Stimulated activated effector memory CD8-positive, alpha-beta T cell treated with anti-CD3 and anti-CD28 coated beads, Interleukin-12 subunit alpha, Interleukin-12 subunit beta, amount 100 ng/mL, for 72 hours (primary cell): ENCODE results near the gene DAPK1.
A peak's percentile ranks its signal among the peaks of the same experiment; 100 is the strongest.

Source experiments
- ATAC-seq: fragments of 150-1000 bp; cut with Tn5 transposase; 2 replicates; pipeline ENCODE4 v1.10.0; 2021
- DNase-seq, 2 donors: peaks; one replicate each; pipeline ENCODE4 v3.0.0; 2021 to 2022; ENCODE audit warnings: low spot score in 2 of 2
- H3K27ac Mint-ChIP-seq: one replicate; pipeline ENCODE4 v1.8.0; 2022; ENCODE audit warnings: mild to moderate bottlenecking, mixed read lengths
- H3K36me3 Mint-ChIP-seq: one replicate; pipeline ENCODE4 v1.8.0; 2022; ENCODE audit warnings: mild to moderate bottlenecking, mixed read lengths
- H3K4me1 Mint-ChIP-seq: one replicate; pipeline ENCODE4 v1.8.0; 2022; ENCODE audit warnings: mixed read lengths
- H3K4me3 Mint-ChIP-seq: one replicate; pipeline ENCODE4 v1.8.0; 2022; ENCODE audit warnings: mild to moderate bottlenecking, mixed read lengths
- H3K9me3 Mint-ChIP-seq: one replicate; pipeline ENCODE4 v1.8.0; 2022; ENCODE audit warnings: mixed read lengths

DAPK1 gene

DNA sequence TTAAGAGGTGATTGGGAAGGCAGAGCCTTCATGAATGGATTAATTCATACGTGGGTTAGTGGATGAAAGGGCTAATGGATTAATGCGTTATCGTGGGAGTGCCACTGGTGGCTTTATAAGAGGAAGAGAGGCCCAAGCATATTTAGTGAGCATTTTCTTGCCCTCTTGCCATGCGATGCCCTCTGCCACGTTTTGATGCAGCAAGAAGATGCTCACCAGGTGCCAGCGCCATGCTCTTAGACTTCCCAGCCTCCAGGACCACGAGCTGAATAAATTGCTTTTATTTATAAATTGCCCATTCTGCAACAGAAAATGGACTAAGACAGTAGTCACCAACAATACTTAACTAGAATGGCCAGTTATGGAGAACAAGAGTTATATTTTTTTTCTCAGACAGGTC, 24.2 kb downstream of the DAPK1 start:
- no peak overlapping the region for H3K4me3 Mint-ChIP-seq
- H3K27ac Mint-ChIP-seq = no peak overlapping the region

GRCh38 chr9:87524061-87524460, 26.4 kb downstream of the DAPK1 start:
- Mint-ChIP-seq H3K27ac (no peak overlapping the region), H3K4me1 (no peaks in the 10 kb centered on the region), H3K4me3 (no peak overlapping the region), H3K36me3 (no peaks in the 10 kb centered on the region), H3K9me3 (no peaks in the 10 kb centered on the region)
- DNase-seq (no peak), ATAC-seq (no peak)

More for the DNA sequence above, 24.2 kb downstream of the DAPK1 start:
- DNase-seq (no peak), ATAC-seq (no peak)
- Mint-ChIP-seq H3K4me1 (no peaks in the 10 kb centered on the region), H3K9me3 (no peaks in the 10 kb centered on the region), H3K36me3 (no peaks in the 10 kb centered on the region)

DNA sequence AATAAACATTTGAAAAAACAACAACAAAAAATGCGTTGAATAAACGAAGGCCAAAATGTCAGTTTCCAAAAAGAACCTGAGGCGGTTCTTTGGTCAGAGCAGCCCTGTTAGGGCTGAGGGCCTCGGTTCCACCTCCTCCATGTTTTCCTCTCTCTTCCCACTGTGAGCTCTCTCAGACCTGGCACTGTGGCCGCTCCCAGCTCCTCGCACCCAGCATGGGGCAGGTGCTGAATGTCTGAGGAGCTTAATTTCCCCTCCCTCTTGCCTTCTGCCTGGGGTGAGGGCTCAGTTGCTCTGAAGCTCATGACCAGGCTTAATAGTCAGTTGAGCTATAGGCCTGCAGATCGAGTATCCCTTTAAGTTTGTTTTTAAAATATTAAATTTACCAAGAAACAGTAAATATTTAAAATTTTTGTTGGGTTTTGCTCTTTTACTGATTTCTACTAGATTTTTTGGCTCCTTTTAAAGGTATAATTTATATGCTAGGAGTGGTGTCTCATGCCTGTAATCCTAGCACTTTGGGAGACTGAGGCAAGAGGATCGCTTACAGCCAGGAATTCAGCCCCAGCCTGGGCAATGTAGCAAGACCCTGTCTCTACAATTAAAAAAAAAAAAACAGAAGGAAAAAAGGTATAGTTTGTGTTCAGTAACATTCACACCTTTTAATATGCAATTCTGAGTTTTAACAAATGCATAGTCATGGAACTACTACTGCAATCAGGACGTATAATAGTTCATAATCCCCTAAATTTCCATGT, 28.1 kb downstream of the DAPK1 start:
- no peaks in the 10 kb centered on the region for H3K9me3 Mint-ChIP-seq
- no peak overlapping the region for H3K4me3 Mint-ChIP-seq
- ATAC-seq (no peak), DNase-seq (no peak)
- H3K36me3 Mint-ChIP-seq = no peaks in the 10 kb centered on the region
- H3K4me1 Mint-ChIP-seq = no peaks in the 10 kb centered on the region
- H3K27ac Mint-ChIP-seq = no peak overlapping the region

GRCh38 chr9:87527211-87527916, 29.7 kb downstream of the DAPK1 start:
- Mint-ChIP-seq H3K4me3 (no peak overlapping the region), H3K4me1 (no peaks in the 10 kb centered on the region), H3K36me3 (no peaks in the 10 kb centered on the region), H3K27ac (no peak overlapping the region), H3K9me3 (no peaks in the 10 kb centered on the region)
- no peak for ATAC-seq
- DNase-seq = no peak

DNA sequence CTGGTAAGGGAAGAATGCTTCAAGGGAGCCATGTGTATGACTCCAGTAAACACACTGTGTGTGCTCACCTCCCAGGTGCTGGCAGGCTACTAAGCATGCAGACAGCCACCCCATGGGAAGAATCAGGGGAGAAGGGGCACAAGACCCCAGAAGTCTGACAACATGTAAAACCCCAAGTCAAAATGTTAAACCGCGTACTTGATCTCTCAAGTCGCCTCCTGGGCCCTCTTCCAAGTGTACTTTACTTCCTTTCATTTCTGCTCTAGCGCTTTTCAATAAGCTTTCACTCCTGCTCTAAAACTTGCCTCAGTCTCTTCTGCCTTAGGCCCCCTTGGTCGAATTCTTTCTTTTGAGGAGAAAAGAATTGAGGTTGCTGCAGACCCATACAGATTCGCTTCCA, 31.3 kb downstream of the DAPK1 start:
- Mint-ChIP-seq H3K4me3 (no peak overlapping the region), H3K9me3 (no peaks in the 10 kb centered on the region), H3K36me3 (no peaks in the 10 kb centered on the region), H3K27ac (no peak overlapping the region), H3K4me1 (no peaks in the 10 kb centered on the region)
- ATAC-seq (no peak), DNase-seq (no peak)

GRCh38 chr9:87529671-87530070, 32.0 kb downstream of the DAPK1 start:
- H3K4me1 Mint-ChIP-seq = no peaks in the 10 kb centered on the region
- H3K27ac Mint-ChIP-seq = no peak overlapping the region
- no peak overlapping the region for H3K4me3 Mint-ChIP-seq
- H3K9me3 Mint-ChIP-seq = no peaks in the 10 kb centered on the region
- DNase-seq = no peak
- ATAC-seq = no peak
- H3K36me3 Mint-ChIP-seq = no peaks in the 10 kb centered on the region

DNA sequence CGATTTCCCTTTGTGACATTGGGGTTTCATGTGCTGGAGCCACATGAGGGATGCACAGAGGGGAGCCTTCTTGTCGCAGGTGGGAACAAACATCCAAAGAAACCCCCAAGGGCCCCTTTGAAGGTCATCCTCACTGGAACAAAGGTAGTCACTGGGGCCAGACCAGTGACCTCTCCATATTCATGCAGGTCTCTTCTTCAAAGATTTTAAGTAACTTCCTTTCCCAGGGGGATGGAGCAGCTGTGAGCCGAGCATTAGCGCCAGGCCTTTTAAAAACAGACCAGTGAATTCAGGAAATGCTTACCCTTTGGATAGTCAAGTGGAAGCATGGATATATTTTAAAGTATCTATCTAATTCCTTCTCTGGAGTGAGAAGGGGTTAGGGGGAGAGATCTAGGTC, 33.0 kb downstream of the DAPK1 start:
- H3K36me3 Mint-ChIP-seq = no peaks in the 10 kb centered on the region
- no peak for DNase-seq
- no peak overlapping the region for H3K27ac Mint-ChIP-seq
- H3K4me3 Mint-ChIP-seq = no peak overlapping the region
- no peak for ATAC-seq
- no peaks in the 10 kb centered on the region for H3K9me3 Mint-ChIP-seq
- no peaks in the 10 kb centered on the region for H3K4me1 Mint-ChIP-seq

DNA sequence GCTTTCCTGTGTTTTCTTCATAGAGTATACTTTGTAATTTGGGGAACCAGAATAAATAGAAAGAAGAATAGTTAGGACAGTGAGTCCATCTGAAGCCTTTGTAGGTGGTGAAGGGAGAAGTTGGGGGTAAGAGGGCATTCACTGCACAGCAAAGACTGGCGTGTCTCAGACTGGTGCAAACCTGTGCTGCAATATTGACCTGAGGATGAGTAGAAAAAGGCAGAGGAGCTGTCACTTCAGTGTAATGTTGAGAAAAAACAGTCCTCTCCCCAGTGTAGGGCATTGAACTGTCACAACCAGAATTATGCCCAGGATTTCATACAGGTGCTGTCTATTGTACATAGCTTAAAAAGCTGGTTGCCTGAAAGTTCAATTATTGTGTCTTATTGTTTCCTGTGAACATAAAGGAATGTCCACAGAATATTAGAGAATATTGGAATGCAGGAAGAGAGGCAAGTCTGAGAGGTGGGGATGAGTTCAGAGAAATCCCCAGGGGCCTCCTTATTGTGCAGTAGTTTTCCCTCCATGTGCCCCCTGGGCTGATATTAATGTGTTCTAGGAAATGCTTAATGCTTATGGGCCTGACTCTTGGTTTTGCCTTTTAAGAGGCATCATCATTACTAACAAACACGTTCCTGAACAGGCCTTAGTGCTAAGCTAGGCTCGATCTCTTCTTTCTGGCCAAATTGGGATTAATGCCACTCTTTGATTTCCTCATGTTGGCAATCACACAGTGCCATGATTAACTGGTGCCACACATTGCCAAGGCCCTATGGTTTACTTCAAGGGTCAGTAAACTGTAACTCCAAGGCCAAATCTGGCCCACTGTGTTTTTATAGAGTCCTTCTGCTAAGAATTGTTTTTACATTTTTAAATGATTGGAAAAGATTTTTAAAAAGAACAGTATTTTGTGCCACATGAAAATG, 34.0 kb downstream of the DAPK1 start:
- Mint-ChIP-seq H3K36me3 (no peaks in the 10 kb centered on the region), H3K4me1 (no peaks in the 10 kb centered on the region), H3K4me3 (no peak overlapping the region), H3K9me3 (no peaks in the 10 kb centered on the region), H3K27ac (no peak overlapping the region)
- DNase-seq (no peak), ATAC-seq (no peak)

GRCh38 chr9:87533271-87533670, 35.6 kb downstream of the DAPK1 start:
- no peak for DNase-seq
- Mint-ChIP-seq H3K4me3 (no peak overlapping the region), H3K9me3 (no peaks in the 10 kb centered on the region), H3K27ac (no peak overlapping the region), H3K36me3 (no peaks in the 10 kb centered on the region), H3K4me1 (no peaks in the 10 kb centered on the region)
- ATAC-seq = no peak

GRCh38 chr9:87534036-87534435, 36.4 kb downstream of the DAPK1 start:
- ATAC-seq (no peak), DNase-seq (no peak)
- Mint-ChIP-seq H3K27ac (no peak overlapping the region), H3K4me1 (no peaks in the 10 kb centered on the region), H3K4me3 (no peak overlapping the region), H3K36me3 (no peaks in the 10 kb centered on the region), H3K9me3 (no peaks in the 10 kb centered on the region)

- H3K4me1 Mint-ChIP-seq = no peaks in the 10 kb centered on the region
- H3K27ac Mint-ChIP-seq = no peak overlapping the region
- DNase-seq (no peak), ATAC-seq (no peak)
- H3K36me3 Mint-ChIP-seq = no peaks in the 10 kb centered on the region
- H3K4me3 Mint-ChIP-seq = no peak overlapping the region
- H3K9me3 Mint-ChIP-seq = no peaks in the 10 kb centered on the region
Observed at GRCh38 chr9:87534957-87535356, 37.3 kb downstream of the DAPK1 start.

DNA sequence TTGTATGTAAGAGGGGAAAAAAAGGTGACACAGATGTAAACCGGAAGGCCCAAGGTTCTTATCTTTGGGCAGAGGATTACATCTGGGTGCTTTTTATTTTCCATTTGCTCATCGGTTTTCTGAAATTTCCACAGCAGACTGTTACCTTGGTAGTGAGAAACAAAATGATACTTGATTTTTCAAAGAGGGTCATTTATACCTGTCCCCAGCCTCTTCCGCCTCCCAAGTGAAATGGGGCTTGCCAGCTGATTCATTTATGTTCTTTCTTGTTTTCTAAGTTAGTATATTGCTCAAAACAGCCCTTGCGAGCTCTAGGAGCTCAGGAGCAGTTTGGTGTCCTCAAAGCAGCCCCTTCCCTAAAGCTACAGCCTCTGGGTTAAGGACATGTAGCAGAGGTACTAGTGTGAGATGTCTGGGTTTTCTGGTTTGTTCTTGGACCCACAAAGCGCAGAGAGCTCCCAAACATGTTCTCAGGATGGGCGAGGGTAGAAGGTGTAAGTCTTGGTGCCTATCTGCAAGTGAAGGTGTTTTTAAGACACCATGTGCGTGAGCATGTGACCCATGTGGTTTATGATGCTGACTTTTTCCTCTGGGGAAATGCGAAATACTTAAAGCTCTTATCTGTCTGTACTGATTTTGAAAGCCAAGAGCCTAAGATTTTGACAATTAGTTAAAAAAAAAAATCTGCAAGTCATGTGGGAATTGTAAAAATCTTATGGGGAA, 38.3 kb downstream of the DAPK1 start:
- DNase-seq (peak in 1 of 2 donors; percentile 54), ATAC-seq (peak; percentile 79)
- Mint-ChIP-seq H3K27ac (peak overlapping the region; percentile 44), H3K4me3 (no peak overlapping the region), H3K9me3 (no peaks in the 10 kb centered on the region), H3K36me3 (no peaks in the 10 kb centered on the region), H3K4me1 (no peaks in the 10 kb centered on the region)

DNA sequence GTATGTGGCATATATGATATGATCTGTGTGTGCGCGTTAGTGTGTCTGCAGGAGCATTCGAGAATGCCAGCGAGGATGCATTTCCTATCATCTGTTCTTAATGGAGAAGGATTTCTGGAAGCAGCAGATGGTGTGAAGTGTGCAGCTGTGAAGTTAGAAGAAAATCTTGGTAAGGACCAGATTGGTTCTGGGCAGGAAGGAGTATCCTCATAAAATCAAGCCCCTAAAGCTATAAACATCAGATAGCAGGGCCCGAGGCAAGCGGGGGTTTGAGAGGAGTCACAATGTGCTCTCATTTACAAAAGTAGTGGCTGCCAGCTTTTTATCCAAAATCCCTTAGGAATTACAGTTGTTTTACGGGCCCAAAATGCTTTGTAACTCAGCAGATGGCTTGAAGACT, 40.0 kb downstream of the DAPK1 start:
- H3K4me3 Mint-ChIP-seq = no peak overlapping the region
- H3K9me3 Mint-ChIP-seq = no peaks in the 10 kb centered on the region

GRCh38 chr9:87540444-87541105, 42.9 kb downstream of the DAPK1 start:
- Mint-ChIP-seq H3K9me3 (no peaks in the 10 kb centered on the region), H3K4me1 (no peaks in the 10 kb centered on the region), H3K27ac (no peak overlapping the region), H3K4me3 (no peak overlapping the region), H3K36me3 (no peaks in the 10 kb centered on the region)
- DNase-seq (no peak), ATAC-seq (no peak)

More for the DNA sequence above, 40.0 kb downstream of the DAPK1 start:
- no peak overlapping the region for H3K27ac Mint-ChIP-seq
- no peaks in the 10 kb centered on the region for H3K36me3 Mint-ChIP-seq
- ATAC-seq (no peak), DNase-seq (no peak)
- H3K4me1 Mint-ChIP-seq = no peaks in the 10 kb centered on the region
